Measurements from ENCODE around the gene RRP15.

DNA sequence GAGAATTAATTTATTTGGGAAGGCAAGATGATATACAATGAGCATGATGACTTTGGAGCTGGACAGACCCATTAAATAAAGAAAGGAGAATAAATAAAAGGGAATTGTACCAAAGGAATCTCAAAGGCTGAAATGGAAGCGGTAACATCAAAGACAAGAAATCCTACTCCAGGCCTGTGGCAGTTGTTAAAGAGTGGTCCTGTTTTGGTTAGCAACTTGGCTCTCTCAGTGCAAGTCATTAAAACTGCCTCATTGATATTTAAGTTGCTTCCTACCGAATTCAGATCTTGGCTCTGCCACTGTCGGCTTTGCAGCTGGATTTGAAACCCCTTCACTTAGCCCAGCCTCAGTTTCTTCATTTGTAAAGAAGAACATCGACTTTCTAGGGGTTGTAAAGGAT, 70.2 kb downstream of the RRP15 start:
- TF ChIP-seq, protein P1, sequence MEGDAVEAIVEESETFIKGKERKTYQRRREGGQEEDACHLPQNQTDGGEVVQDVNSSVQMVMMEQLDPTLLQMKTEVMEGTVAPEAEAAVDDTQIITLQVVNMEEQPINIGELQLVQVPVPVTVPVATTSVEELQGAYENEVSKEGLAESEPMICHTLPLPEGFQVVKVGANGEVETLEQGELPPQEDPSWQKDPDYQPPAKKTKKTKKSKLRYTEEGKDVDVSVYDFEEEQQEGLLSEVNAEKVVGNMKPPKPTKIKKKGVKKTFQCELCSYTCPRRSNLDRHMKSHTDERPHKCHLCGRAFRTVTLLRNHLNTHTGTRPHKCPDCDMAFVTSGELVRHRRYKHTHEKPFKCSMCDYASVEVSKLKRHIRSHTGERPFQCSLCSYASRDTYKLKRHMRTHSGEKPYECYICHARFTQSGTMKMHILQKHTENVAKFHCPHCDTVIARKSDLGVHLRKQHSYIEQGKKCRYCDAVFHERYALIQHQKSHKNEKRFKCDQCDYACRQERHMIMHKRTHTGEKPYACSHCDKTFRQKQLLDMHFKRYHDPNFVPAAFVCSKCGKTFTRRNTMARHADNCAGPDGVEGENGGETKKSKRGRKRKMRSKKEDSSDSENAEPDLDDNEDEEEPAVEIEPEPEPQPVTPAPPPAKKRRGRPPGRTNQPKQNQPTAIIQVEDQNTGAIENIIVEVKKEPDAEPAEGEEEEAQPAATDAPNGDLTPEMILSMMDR (conservative IDR thresholded peaks at IDR 0.05; ENCODE audit: low read length), result no peak
- TF ChIP-seq EZH2phosphoT487 (IDR thresholded peaks at IDR 0.05; ENCODE audit: borderline replicate concordance), result no peak
